Stimulated activated CD8-positive, alpha-beta memory T cell treated with anti-CD3 and anti-CD28 coated beads, Interleukin-15, amount 100 ng/mL, for 4 hours (primary cell): ENCODE data around the gene MOGAT2.
A peak's percentile ranks its signal among the peaks of the same experiment; 100 is the strongest.
"Not testable (repeated sequence)": the region's sequence is repeated elsewhere in the genome, so short reads cannot be mapped to it uniquely, and the experiment has no call there.

Source experiments
- DNase-seq, 2 donors: peaks; one replicate each; pipeline ENCODE4 v3.0.0-alpha.2; 2020; ENCODE audit warnings: low read depth in 2 of 2

The MOGAT2 gene

DNA sequence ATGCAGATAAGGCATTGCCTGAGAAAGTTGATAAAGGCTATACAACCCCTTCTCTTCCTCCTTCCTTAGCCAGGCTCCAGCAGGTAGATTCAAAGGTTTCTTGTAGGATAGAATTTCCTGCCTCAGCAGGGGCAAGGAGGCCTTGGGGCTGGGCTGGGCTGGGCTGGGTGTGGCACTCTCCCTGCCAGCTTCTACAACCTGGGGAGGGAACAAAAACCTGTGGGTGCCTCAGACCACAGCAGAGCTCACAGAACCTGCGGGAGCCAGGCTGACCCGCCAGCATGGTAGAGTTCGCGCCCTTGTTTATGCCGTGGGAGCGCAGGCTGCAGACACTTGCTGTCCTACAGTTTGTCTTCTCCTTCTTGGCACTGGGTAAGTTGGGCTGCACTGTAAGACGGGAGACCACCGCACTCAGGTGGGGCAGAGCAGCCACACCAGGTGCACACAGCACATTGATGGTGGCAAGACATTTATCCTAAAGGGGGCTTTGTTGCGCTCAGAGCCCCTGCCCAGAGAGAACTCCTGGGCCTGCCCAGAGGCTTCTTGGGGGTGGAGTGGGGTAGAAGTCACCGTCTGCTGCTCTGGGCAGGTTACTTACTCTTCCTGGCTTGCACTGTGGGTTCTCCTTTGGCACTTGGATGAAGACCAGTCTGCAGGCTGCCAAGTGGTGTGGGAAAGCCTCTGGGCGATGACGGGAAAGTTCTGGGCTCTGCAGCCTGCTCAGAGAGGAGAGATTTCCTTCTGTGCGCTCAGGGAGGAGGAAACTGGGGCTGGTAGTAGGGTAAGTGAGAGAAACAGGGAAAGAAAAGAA, at the start of gene MOGAT2:
Gene MOGAT2 (plus strand): TSS at position 231 of the 811 bp plus-strand sequence. CDS start 51 bp downstream, at position 282.
- DNase-seq = no peak

DNA sequence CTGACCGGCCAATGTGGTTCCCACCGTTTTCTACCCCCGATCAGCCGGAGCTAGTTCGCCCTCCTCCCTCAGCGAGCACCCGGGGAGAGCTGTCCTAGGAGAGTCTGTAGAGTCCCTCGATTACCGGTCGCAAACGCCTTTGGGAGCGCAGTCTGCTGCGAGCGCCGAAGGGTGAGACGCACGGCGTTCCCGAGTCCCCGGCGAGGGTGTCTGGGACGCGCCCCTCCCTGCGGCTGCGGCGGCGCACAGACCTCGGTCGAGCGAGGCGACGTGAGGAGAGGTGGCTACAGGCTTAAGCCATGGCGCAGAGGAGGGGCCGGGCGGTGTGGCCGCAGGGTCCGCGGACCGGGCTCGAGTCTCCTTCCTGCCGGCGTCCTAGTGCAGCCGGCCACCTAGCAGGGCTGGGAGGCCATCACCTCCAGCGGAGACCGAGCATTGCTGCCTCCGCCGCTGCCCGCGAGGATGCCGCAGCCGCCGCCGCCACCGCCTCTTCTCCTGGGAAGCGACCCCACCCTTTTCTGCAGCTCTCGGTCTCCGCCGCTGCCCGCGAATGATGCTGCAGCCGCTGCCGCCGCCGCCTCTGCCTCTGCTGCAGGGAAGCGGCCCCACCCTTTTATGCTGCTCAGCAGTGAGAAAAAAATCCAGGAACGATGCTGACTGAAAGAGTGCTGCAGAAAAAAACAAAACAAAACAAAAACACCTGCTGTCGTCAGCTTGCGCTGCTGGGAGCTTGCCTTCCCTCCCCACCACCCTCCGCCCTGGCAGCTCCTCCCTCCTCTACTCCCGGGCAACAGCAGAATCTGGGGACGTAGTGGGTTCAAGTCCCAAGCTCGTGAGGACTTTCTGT, 49.0 kb upstream of the MOGAT2 start, which contains the start of gene MAP6:
Gene MAP6 (minus strand): TSS at position 588 of the 847 bp plus-strand sequence. CDS start 669 bp downstream, outside the sequence.
- DNase-seq = no peak

DNA sequence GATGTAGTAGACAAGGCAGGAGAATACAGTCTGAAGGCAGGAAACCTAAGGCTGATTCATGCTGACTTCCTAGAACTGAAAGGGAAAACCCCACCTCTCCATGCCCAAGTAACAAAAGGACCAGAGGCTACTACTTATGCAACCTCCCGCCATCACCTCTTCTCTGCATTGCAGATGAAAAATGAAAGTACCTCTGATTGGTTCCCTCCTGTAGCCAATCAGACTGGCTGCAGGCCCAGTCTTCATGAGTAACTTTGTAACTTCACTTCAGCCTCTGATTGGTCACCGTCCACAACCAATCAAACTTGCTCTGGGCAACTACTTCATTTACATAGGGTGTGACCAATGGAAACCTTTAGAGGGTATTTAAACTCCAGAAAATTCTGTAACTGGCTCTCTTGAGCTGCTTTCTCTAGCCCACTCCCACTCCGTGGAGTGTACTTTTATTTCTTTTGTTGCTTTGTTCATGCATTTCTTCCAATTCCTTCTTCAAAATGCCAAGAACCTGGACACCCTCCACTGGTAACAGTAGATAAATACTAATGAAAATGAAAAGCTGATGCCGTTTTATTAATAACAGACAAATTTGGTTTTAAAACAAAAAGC, 43.6 kb upstream of the MOGAT2 start:
- no peak for DNase-seq

DNA sequence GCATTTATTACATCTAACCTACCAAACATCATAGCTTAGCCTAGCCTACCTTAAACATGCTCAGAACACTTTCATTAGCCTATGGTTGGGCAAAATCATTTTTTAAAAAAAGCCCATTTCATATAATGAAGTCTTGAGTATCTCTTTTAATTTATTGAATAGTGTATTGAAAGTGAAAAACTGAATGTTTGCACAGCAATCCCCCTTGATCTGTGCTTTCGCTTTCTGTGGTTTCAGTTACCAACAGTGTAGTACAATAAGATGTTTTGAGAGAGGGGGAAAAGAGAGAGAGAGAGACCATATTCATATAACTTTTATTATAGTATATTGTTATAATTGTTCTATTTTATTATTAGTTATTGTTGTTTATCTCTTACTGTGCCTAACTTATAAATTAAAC, 40.4 kb upstream of the MOGAT2 start:
- DNase-seq = no peak

DNA sequence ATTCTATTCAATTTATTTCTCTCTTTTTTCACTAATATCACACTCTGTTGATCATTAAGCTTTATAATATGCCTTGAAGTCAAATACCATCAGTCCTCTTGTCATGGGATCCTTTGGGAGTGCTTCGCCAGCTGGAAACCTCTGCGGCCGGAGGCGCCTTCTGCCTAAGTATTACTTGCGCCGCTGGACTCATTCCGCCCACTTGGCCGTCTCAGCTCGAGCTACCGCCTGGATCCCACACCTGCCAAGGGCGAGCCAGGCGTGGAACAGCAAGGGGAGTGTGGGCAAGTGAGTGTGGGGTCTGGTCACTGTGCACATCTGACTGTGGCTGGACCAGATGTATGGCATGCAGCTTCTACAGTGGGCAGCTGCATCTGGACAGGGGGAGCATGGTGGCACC, 39.7 kb upstream of the MOGAT2 start:
- DNase-seq = no peak

DNA sequence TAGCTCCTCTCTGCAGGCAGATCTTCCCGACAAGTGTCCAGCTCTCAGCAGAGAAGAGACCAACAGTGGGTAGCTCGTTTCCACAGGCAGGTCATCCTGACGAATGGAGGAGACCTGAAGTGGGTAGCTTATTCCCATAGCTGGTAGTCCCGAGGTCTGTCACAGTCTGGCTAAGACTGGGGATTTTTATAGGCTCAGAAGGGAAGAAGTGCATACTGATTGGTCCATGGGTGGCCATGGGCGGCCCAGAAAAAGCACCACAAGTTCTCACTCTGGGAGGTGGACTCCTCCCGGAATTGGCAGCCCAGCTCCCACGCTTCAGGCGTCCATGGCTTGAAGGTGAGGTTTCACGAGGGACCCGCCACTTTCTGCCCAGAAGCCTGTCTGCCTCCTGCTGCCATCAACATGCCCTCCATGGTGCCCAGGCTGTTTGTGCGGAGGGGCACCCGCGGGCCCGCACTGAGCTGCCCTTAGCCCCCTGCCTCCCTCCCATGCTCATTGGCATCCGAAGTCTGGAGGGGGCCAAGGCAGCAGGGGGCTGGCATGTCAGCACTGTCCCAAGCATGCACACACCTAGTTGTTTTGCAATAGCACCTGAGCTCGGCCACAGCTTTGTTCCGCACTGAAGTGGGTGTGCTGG, 38.9 kb upstream of the MOGAT2 start:
- DNase-seq = no peak

DNA sequence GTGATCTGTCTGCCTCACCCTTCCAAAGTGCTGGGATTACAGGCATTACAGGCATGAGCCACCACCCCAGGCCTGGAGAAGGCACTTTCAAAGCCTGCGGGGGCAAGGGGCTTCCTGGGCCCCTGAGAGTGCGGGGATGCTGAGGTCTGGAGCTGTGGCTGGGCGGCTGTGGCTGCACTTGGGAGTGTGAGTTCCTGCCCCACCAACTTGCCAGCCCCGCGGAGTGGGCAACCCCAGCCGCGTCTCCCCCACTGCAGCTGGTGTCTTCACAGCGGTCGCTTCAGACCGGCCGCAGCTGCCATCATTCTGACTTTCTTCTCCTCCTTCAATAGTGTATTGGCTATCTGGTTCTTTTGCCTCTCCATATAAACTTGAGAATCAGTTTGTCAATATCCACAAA, 38.1 kb upstream of the MOGAT2 start:
- DNase-seq = no peak

DNA sequence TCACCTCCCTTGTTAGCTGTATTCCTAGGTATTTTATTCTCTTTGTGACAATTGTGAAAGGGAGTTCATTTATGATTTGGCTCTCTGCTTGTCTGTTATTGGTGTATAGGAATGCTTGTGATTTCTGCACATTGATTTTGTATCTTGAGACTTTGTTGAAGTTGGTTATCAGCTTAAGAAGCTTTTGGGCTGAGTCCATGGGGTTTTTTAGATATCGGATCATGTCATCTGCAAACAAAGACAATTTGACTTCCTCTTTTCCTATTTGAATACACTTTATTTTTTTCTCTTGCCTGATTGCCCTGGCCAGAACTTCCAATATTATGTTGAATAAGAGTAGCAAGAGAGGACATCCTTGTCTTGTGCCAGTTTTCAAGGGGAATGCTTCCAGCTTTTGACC, 33.8 kb upstream of the MOGAT2 start:
- DNase-seq = not testable (repeated sequence)

DNA sequence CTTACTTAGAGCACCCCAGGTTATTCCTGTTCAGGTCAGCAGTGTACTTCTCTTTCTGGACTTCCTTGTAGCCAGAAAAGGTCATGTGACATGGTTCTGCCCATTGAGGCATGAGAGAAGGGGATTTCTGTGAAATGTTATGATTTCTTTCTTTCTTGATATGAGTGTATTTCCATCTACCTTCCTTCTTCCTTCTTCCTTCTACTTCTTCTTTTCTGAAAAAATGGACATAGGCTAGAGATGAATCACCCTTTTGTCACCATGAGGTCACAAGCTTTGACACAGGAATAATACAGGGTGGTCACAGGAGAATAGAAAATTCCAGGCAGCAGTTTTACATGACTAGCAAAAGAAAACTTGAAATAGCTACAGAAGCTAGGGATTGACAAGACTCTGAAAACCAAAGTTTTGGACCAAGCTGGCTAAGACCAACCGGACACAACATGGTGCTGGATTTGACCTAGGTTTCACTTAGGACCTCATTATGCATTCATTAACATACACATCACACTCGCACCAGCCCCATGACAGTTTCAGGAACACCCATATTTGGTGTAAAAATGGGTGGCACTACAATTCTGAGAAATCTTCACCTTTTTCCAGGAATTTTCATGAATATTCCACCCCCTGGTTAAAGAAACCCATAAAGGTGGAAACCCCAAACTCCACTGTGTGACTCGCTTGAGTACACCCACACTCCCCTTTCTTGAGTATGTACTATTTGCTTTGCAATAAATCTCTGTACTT, 27.6 kb upstream of the MOGAT2 start:
- DNase-seq = no peak

DNA sequence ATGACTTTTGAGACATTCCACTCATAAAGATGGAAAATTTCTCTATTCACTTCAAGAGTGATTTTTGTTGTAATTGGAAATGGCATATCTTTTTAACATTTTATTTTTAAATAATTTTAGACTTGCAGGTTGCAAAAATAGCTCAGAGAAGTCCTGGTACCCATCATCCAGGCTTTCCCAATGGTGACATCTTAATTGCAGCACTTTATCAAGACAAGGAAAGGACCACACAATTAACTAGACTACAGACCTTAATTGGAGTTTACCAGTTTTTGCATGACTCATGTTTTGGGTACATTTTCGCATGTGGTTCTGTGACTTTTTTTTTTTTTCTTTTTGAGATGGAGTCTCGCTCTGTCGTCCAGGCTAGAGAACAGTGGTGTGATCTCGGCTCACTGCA, 25.8 kb upstream of the MOGAT2 start:
- DNase-seq = no peak

DNA sequence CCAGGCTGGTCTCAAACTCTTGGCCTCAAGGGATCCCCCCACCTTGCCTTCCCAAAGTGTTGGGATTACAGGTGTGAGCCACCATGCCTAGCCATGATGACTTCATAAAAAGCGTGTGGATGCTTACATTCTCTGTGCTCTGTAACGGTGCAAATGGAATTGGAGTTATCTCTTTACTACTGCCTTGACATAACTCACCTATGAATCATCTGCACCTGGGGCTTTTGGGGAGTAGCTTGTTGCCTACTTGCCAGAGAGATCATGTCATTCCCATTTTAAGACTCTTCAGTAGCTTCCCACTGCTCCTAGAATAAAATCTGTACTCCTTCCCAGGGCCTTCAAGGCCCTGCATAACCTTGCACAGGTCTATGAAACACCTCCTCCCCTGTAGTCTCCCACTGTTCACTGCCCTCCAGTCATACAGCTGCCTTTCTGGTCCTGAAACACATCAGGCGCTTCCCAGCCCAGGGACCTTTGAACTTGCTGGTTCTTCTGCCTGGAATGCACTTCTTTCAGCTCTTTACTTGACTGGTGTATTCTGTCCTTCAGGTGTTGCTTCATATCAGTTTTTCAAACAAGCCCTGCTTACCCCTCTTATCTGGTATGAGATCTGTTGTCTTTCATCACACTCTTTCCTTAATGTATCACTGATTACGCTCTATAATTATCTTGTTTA, 19.6 kb upstream of the MOGAT2 start:
- no peak for DNase-seq

DNA sequence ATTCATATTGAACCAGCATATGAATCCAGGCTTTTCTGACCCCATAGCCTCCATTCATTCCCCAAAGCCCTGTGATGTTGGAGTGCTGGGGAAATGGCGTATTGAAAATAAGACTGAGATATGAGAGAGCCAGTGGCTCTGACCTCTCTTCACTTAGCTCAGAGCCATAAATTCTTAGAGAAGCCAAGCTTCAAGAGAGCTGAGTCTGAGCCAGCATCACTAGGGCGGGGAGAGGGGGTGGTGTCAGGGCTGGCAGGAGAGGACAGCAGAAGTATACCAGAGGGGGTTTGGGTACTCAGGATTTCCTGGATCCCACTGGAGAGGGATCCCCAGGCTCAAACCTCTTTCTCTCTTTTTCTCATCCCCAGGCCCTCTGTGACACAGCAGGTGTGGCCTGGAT, 16.7 kb upstream of the MOGAT2 start:
- DNase-seq = no peak

DNA sequence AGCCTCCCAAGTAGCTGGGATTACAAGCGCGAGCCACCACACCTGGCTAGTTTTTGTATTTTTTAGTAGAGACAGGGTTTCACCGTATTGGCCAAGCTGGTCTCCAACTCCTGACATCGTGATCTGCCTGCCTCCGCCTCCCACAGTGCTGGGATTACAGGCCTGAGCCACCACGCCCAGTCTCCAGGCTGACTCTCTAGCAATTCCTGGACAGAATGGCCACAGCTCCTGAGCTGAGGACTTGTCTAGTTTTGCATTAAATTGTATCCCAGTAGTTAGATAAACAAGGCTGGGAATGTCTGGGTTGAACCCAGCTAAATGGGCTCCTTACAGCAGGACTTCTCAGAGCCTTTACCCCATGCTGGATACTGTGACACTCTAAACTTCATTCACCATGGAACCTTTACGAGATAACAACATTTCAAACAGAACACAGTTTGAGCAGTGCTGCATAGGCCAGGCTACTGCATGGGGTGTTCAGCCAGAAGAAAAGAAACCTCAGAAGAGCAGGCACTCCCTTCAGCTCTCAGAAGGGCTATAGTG, 13.9 kb upstream of the MOGAT2 start:
- no peak for DNase-seq

DNA sequence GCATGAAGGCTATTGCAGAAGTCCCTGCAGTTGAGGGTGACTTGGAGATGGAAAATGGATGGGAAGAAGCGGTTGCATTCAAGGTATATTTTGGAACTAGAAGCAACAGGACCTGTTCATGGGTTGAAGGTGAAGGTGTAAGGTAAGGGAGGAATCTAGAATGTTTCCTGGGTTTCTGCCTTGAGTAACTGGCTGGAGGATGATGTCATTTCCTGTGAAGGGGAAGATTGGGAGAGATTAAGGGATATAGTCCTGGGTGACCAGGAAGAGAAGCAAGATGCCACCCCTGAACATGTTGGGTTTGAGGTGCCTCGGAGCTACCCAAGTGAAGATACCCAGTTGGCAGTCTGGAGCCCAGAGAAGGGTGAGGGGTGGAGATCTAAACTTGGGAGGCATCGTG, 12.1 kb upstream of the MOGAT2 start:
- DNase-seq = no peak

DNA sequence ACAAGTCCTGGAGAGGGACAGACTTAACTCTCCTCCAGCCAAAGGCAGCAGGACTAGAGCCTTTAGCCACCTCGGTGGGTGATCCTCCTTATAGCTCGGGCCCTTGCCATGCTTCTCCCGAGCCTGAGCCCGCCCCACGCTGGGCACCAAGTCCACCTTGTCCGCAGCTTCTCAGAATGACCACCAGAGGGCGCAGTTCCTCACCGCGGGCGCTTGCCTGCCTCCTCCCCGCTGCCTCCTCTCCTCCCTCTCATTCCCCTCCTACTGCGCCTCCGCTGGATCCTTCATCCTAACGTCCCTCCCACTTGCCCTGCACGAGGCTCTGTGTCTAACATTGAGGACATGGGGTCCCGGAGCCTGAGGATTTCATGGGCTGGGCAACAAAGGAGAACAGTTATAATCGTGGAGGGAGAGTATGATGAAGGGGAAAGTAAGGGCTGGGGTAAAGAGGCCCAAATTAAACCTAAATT, 11.3 kb upstream of the MOGAT2 start:
- DNase-seq = peak; percentile 8 to 29

DNA sequence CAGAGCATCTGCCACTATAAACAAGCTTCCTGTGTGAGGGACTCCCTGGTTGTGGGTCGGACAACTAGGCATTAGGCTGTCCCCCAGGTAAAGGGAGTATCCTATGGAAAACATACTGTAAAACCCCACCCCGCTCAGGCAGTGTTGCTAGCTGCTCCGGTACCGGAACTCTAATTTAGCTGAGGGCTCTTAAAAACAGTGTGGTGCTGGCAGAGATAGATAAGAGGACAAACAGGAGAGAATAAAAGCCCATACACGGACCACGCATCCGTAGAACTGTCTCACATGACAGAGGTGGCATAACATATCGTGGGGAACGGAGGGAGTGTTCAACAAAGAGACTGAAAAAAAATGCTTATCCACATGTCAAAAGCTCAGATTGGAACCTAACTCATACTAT, 3.4 kb upstream of the MOGAT2 start:
- DNase-seq = no peak

DNA sequence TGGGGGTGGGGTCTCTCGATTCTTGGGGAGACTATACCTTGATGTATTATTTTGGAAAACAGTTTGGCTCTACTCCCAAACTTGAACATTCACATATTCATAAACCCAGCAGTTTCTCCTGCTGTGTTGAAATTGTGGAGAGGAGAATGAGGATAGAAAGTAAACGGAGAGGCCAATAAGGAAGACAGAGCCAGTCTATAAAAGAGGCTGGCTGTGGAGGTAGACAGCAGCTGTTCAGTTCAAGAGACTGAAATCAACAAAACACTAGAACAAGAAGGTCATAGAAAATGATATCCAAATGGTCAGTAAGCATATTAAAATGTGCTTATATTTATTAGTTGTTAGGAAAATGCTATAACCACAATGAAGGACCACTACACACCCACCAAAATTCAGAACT, 1.9 kb upstream of the MOGAT2 start:
- no peak for DNase-seq

DNA sequence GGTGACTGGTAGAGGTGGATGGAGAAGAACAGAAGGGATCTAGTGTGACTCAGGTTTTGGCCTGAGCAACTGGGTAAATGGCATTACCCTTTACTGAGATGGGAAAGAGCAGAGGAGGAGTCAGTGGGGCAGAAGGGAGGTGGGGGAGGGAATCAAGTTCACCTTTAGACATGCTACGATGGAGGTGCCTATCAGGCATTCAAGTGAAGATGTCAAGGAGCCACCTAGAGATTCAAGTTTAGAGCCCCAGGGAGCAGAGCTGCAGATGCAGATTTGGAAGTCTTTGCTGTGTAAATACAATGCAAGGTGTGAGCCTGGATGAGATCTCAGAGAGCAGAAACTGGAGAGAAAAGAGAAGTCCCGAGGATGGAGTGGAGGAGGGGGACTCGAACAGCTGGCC, 979 bp upstream of the MOGAT2 start:
- DNase-seq = no peak

DNA sequence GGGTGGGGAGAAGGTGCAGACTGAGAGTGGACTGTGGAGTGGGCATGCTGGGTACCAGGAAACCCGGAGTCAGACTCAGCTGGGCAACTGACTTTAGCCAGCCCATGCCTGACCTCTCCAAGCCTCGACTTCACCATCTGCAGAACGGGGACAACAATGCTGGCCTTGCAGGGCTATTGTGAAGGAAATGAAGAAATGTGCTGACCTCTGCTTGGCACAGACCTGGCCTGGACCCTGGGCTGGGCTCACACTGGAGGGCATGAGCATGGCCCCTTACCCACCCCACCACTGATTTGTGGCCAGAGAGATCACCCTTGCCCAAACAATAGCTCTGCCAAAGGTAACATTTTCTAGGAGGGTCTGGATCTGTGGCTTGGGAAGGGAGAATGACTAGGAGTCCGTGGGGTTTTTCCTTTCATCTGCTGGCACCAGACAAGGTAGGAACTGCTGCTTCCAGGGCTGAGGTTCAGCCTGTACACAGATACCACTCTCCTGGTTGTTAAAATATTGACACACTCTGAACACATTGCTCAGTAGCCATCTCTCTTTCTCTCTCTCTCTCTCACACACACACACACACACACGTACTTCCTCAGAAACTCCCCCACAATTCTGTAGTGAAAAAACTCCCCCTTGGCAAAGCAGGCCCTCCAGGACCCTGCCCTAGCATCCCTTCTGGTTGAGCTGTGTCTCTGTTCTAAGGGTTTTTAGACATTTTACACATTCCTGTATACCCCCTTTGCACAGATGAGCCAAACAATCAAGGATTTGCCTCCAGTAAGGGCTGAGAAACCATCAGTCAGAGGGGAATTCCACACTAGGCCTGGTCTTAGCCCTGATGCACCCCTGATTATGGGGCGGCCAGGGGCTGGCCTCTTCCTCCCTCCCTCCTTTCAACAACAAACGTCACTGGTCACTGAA, 1.0 kb downstream of the MOGAT2 start:
- no peak for DNase-seq
